Left ventricle myocardium inferior (tissue), 1 donor: ENCODE data around the gene GPR158. TPM values are rescaled to one million over a fixed set of nuclear protein-coding genes. Genes with fewer than 3 reads are reported as not detected.

Experiments used
- DNase-seq: peaks from one replicate; pipeline ENCODE4 v3.0.0-alpha.2; 2020
- H3K27ac ChIP-seq: fragments of 200-600 bp; replicated peaks from 2 replicates; pipeline ENCODE4 v1.8.0; 2021
- H3K27me3 ChIP-seq: fragments of 200-600 bp; 2 replicates; pipeline ENCODE4 v1.8.0; 2021; ENCODE audit warnings: low read depth
- H3K36me3 ChIP-seq: fragments of 200-600 bp; 2 replicates; pipeline ENCODE4 v1.8.0; 2021
- H3K4me1 ChIP-seq: fragments of 200-600 bp; 2 replicates; pipeline ENCODE4 v1.8.0; 2021
- H3K4me3 ChIP-seq: fragments of 200-600 bp; 2 replicates; pipeline ENCODE4 v1.8.0; 2021; ENCODE audit warnings: mild to moderate bottlenecking, moderate library complexity
- H3K9me3 ChIP-seq: fragments of 200-600 bp; replicated peaks from 2 replicates; pipeline ENCODE4 v1.8.0; 2021
- intact Hi-C: fragments of 100-400 bp; cut with micrococcal nuclease; formaldehyde crosslinking; loops from one replicate; pipeline ENCODE4 v1.11.0; 2022
- total RNA-seq: library from RNA; stranded (reverse); fragmentation: NEBNext Ultra II Directional; extraction: Animal tissue kit (Norgen Biotek cat#: 25700); gene quantifications from one replicate; pipeline ENCODE4 v1.2.1, GENCODE V29; 2021
- TF ChIP-seq, protein P1 (sequence below): fragments of 200-600 bp; IDR thresholded peaks from 2 replicates; pipeline ENCODE4 v1.8.0; 2021; ENCODE audit warnings: antibody characterized with exemption, mild to moderate bottlenecking, borderline replicate concordance
- donor health status: DM: no; HTN: yes; CAD: no; lungs with severe emphysema.

The GPR158 gene
- total RNA-seq, 1 donor from 2014 or later = not detected

DNA sequence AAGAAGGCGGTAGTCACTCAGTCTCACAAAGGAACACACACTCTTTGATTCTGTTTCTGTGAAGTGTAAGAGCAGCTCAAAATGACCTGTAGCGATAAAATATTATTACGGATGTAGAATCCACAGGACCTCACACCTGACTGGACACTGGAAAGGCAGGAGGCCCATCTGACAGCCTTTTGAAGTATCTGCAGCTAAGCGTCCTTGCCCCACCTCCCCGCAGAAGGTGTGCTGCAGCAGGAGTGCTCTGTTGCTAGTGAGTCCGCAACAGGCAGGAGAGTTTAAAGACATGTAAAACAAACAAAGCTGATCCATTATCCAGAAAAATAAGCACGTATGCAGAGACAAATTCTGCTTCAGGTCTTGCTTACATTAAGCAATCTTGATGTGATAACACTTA is 355.5 kb downstream of the GPR158 start:
- Histone ChIP-seq H3K27me3 (no peaks in the 10 kb centered on the region), H3K27ac (no peak overlapping the region), H3K9me3 (no peaks in the 10 kb centered on the region), H3K4me1 (no peaks in the 10 kb centered on the region), H3K36me3 (no peaks in the 10 kb centered on the region), H3K4me3 (no peak overlapping the region)
- DNase-seq = no peak
- TF ChIP-seq, protein P1, sequence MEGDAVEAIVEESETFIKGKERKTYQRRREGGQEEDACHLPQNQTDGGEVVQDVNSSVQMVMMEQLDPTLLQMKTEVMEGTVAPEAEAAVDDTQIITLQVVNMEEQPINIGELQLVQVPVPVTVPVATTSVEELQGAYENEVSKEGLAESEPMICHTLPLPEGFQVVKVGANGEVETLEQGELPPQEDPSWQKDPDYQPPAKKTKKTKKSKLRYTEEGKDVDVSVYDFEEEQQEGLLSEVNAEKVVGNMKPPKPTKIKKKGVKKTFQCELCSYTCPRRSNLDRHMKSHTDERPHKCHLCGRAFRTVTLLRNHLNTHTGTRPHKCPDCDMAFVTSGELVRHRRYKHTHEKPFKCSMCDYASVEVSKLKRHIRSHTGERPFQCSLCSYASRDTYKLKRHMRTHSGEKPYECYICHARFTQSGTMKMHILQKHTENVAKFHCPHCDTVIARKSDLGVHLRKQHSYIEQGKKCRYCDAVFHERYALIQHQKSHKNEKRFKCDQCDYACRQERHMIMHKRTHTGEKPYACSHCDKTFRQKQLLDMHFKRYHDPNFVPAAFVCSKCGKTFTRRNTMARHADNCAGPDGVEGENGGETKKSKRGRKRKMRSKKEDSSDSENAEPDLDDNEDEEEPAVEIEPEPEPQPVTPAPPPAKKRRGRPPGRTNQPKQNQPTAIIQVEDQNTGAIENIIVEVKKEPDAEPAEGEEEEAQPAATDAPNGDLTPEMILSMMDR = no peak
- intact Hi-C loops = no loop called here

DNA sequence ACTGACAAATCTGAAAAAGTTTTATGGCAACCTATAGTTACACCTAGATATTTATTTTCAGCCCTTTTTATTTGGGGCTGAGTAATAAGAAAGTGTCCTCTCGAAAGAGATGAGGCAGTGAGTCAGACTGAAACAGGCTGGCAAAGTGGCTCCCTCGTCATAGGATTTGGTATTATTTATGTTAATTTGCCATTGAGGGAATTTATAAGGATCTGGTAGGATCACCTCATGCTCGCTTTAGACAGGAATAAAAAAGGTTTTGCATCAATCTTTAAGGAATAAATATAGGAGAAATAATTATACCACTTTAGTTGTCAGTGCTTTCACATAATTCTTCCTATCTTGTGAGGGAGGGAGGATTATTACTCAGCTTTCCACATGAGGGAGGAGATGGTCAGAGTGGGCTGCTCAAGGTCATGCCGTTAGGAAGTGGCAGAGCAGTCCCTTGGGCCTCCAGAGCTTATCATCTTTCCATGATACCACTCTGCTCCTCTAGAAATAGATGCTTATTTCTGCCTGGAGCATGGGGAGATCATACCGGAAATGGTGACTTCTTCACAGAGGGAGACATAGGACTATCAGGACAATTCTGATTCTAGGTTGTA is 356.8 kb downstream of the GPR158 start:
- Histone ChIP-seq H3K36me3 (no peaks in the 10 kb centered on the region), H3K4me3 (no peak overlapping the region), H3K9me3 (no peaks in the 10 kb centered on the region), H3K27ac (no peak overlapping the region), H3K27me3 (no peaks in the 10 kb centered on the region), H3K4me1 (no peaks in the 10 kb centered on the region)
- intact Hi-C loops = no loop called here
- TF ChIP-seq, protein P1 = no peak
- no peak for DNase-seq

DNA sequence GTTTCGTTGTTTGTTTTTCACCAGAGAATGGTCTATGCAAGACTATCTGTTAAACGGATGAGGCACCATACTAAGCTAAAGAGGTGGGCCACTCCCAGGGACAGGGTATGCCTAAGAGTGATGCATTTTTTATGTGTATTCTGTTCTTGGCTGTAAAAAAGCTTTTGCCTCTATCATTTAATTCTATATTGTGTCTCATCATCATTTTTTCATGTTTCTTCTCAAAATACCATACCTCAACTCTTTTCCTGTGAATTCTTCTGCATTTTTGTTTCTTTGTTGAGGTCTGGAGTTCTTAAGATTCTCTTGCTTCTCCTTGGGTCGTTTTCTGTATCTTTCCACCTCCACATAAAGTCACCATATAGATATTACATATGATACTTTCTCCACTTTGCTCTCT is 357.4 kb downstream of the GPR158 start:
- H3K4me1 ChIP-seq = no peaks in the 10 kb centered on the region
- DNase-seq = no peak
- H3K27ac ChIP-seq = no peak overlapping the region
- TF ChIP-seq, protein P1 = no peak
- intact Hi-C loops = no loop called here
- no peak overlapping the region for H3K4me3 ChIP-seq
- no peaks in the 10 kb centered on the region for H3K9me3 ChIP-seq
- no peaks in the 10 kb centered on the region for H3K27me3 ChIP-seq
- no peaks in the 10 kb centered on the region for H3K36me3 ChIP-seq

DNA sequence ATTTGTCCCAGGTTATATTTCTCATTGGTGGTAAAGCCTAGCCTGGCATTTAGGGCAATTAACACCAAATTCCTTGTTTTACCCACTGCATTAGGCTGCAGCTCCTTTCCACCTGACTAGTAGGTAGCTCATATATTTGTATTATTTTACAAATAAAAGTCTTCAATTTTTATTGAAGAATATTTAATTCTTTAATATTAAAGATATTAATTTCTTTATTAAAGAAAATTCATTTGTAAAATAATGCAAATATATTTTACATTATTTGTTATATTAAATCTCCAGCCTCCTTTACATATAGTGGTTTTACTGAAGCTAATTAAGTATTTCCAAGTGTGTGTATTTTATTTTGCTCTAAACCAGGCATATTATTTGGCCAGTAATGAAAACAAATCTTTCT is 361.2 kb downstream of the GPR158 start:
- H3K9me3 ChIP-seq = no peaks in the 10 kb centered on the region
- intact Hi-C loops = no loop called here
- H3K27me3 ChIP-seq = no peaks in the 10 kb centered on the region
- no peaks in the 10 kb centered on the region for H3K4me1 ChIP-seq
- TF ChIP-seq, protein P1 = no peak
- H3K4me3 ChIP-seq = no peak overlapping the region
- DNase-seq = no peak
- H3K36me3 ChIP-seq = no peaks in the 10 kb centered on the region
- no peak overlapping the region for H3K27ac ChIP-seq

DNA sequence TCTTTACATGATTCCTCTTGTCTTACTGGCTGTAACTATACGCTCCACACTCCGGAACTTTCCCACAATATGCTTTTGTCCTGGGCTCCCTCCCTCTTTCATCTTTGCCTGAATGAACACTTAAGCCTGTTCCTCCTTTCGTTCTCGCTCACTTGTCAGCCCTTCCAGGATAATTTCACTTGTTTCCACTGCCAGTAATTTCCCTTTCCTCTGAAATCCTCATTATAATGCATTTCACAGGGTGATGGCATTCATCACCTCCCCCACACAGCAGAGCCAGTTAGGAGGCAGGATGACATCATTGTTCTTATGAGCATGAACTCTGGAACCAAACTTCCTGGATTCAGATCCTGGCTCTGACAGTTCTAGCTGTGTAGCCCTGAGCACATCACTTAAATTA is 372.6 kb downstream of the GPR158 start:
- H3K9me3 ChIP-seq = no peaks in the 10 kb centered on the region
- H3K4me3 ChIP-seq = no peak overlapping the region
- no peaks in the 10 kb centered on the region for H3K4me1 ChIP-seq
- TF ChIP-seq, protein P1 = no peak
- no peak for DNase-seq
- peaks cover 30% of the 10 kb centered on the region for H3K27me3 ChIP-seq
- H3K27ac ChIP-seq = no peak overlapping the region
- H3K36me3 ChIP-seq = no peaks in the 10 kb centered on the region
- intact Hi-C loops = no loop called here
